IgD-negative memory B cell (primary cell): ENCODE measurements around the gene ZNF148. TPM values are rescaled to one million over a fixed set of nuclear protein-coding genes. Genes with fewer than 3 reads are reported as not detected.

Experiments used
- H3K27ac Mint-ChIP-seq, 3 donors: one replicate each; pipeline ENCODE4 v1.8.0; 2020 to 2022; ENCODE audit warnings: mild to moderate bottlenecking in 3 of 3, mixed read lengths in 3 of 3, moderate library complexity in 1 of 3
- H3K27me3 Mint-ChIP-seq: one replicate; pipeline ENCODE4 v1.8.0; 2021; ENCODE audit warnings: mixed read lengths
- H3K36me3 Mint-ChIP-seq: one replicate; pipeline ENCODE4 v1.8.0; 2020; ENCODE audit warnings: mild to moderate bottlenecking, mixed read lengths
- H3K4me1 Mint-ChIP-seq, 3 donors: one replicate each; pipeline ENCODE4 v1.8.0; 2020 to 2022; ENCODE audit warnings: mixed read lengths in 3 of 3, mild to moderate bottlenecking in 1 of 3
- H3K4me3 Mint-ChIP-seq, 4 donors: one replicate each; pipeline ENCODE4 v1.8.0; 2020 to 2022; ENCODE audit warnings: mild to moderate bottlenecking in 4 of 4, mixed read lengths in 4 of 4, moderate library complexity in 3 of 4
- H3K9me3 Mint-ChIP-seq, 3 donors: one replicate each; pipeline ENCODE4 v1.8.0; 2020 to 2021; ENCODE audit warnings: mixed read lengths in 3 of 3, mild to moderate bottlenecking in 1 of 3
- polyA plus RNA-seq: library from polyadenylated mRNA; unstranded; fragments of 300-500 nt; fragmentation: Illumina TruSeq; gene quantifications from one replicate; pipeline ENCODE4 v1.2.3, GENCODE V29; 2021

ZNF148 gene
- polyA plus RNA-seq, 1 donor from 2014 or later = 54.5 TPM

DNA sequence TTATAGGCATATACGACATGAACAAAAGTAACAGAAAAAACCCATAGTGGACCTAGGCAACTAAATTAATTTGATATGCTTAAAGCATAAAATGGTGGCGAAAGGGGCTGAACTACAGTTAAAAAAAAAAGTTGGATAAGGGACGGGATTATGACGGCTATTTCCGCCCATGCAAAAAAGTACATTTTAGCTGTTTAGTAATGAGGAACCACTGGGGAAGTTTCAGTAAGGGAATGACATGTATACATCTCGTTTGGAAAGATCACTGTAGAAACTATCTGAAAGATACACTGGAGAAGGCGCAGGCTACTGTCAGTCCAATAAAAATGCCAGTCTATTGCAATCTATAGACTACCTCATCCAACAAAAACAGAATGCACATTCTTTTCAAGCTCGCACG is 65.6 kb downstream of the ZNF148 start:
- no peaks in the 10 kb centered on the region for H3K9me3 Mint-ChIP-seq
- H3K27ac Mint-ChIP-seq = peak overlapping the region in 2 of 3 donors; percentile 31 to 43
- peaks cover 24% of the 10 kb centered on the region for H3K36me3 Mint-ChIP-seq
- H3K4me1 Mint-ChIP-seq = peaks cover 18 to 29% (median 28%) of the 10 kb centered on the region in 3 donors
- H3K4me3 Mint-ChIP-seq = no peak overlapping the region
- H3K27me3 Mint-ChIP-seq = no peaks in the 10 kb centered on the region

- H3K4me3 Mint-ChIP-seq = peak overlapping the region in 1 of 4 donors; percentile 1
- no peaks in the 10 kb centered on the region for H3K9me3 Mint-ChIP-seq
- peaks cover 15% of the 10 kb centered on the region for H3K36me3 Mint-ChIP-seq
- no peaks in the 10 kb centered on the region for H3K27me3 Mint-ChIP-seq
- peaks cover 20 to 26% (median 22%) of the 10 kb centered on the region in 3 donors for H3K4me1 Mint-ChIP-seq
- H3K27ac Mint-ChIP-seq = no peak overlapping the region
Observed at GRCh38 chr3:125306620-125307019, 68.5 kb downstream of the ZNF148 start.

DNA sequence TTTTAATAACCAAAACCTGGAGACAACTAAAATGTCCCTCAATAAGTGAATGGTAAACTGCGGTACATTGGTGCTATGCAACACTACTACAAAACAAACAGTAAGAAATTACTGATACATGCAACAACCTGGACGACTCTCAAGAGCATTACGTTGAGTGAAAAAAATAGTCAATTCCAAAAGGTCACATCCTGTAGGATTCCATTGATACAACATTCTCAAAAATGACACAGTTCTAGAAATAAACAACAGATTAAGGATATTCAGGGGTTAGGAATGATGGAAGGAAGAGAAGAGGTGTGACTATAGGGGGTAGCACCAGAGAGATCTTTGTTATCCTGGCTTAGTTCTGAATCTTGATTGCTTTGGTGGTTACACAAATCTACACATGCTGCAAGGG is 72.2 kb downstream of the ZNF148 start:
- Mint-ChIP-seq H3K36me3 (peaks cover 2% of the 10 kb centered on the region), H3K9me3 (no peaks in the 10 kb centered on the region), H3K27me3 (no peaks in the 10 kb centered on the region), H3K4me3 (no peak overlapping the region), H3K27ac (no peak overlapping the region), H3K4me1 (peaks cover 10 to 18% (median 15%) of the 10 kb centered on the region in 3 donors)

GRCh38 chr3:125300416-125300815 is 74.7 kb downstream of the ZNF148 start:
- no peaks in the 10 kb centered on the region for H3K27me3 Mint-ChIP-seq
- no peaks in the 10 kb centered on the region for H3K9me3 Mint-ChIP-seq
- no peak overlapping the region for H3K4me3 Mint-ChIP-seq
- H3K36me3 Mint-ChIP-seq = peaks cover 2% of the 10 kb centered on the region
- H3K4me1 Mint-ChIP-seq = peaks cover 5 to 19% (median 14%) of the 10 kb centered on the region in 3 donors
- H3K27ac Mint-ChIP-seq = no peak overlapping the region

- no peak overlapping the region for H3K4me3 Mint-ChIP-seq
- H3K36me3 Mint-ChIP-seq = peaks cover 2% of the 10 kb centered on the region
- H3K27ac Mint-ChIP-seq = no peak overlapping the region
- H3K4me1 Mint-ChIP-seq = peaks cover 15 to 31% (median 19%) of the 10 kb centered on the region in 3 donors
- H3K27me3 Mint-ChIP-seq = no peaks in the 10 kb centered on the region
- no peaks in the 10 kb centered on the region for H3K9me3 Mint-ChIP-seq
Observed at GRCh38 chr3:125294411-125294810, 80.7 kb downstream of the ZNF148 start.

DNA sequence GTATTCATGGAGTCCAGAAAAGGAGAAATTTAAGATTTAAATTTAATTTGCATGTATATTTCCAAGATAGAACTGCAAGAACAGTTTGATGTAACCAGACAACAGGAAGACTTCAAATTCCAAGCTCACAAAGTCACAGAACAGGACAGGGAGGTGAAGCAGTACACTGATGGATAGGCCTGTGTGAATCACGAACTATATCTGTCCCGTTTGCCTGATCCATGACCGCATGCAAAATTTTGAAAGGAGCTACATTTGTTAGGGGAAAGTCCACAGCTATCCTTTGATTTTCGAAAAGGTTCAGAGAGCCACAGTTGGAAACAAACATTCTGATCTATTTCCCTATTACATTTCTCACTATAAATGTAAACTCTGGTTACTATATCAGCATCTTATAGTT is 83.1 kb downstream of the ZNF148 start:
- H3K27me3 Mint-ChIP-seq = no peaks in the 10 kb centered on the region
- H3K4me1 Mint-ChIP-seq = peaks cover 11 to 40% (median 17%) of the 10 kb centered on the region in 3 donors
- peaks cover 10% of the 10 kb centered on the region for H3K36me3 Mint-ChIP-seq
- H3K27ac Mint-ChIP-seq = no peak overlapping the region
- H3K9me3 Mint-ChIP-seq = no peaks in the 10 kb centered on the region
- no peak overlapping the region for H3K4me3 Mint-ChIP-seq

GRCh38 chr3:125289429-125289981 is 85.6 kb downstream of the ZNF148 start:
- Mint-ChIP-seq H3K9me3 (no peaks in the 10 kb centered on the region), H3K27ac (no peak overlapping the region), H3K36me3 (peaks cover 9% of the 10 kb centered on the region), H3K4me1 (peaks cover 12 to 40% (median 20%) of the 10 kb centered on the region in 3 donors), H3K27me3 (no peaks in the 10 kb centered on the region), H3K4me3 (no peak overlapping the region)

GRCh38 chr3:125287248-125287647 is 87.9 kb downstream of the ZNF148 start:
- no peaks in the 10 kb centered on the region for H3K9me3 Mint-ChIP-seq
- H3K27me3 Mint-ChIP-seq = no peaks in the 10 kb centered on the region
- H3K27ac Mint-ChIP-seq = no peak overlapping the region
- no peak overlapping the region for H3K4me3 Mint-ChIP-seq
- H3K36me3 Mint-ChIP-seq = peaks cover 10% of the 10 kb centered on the region
- H3K4me1 Mint-ChIP-seq = peaks cover 7 to 40% (median 16%) of the 10 kb centered on the region in 3 donors

GRCh38 chr3:125281381-125281780 is 93.7 kb downstream of the ZNF148 start:
- Mint-ChIP-seq H3K27ac (peak overlapping the region in 1 of 3 donors; percentile 23), H3K36me3 (peaks cover 4% of the 10 kb centered on the region), H3K4me1 (peaks cover 3 to 14% (median 9%) of the 10 kb centered on the region in 3 donors), H3K27me3 (no peaks in the 10 kb centered on the region), H3K4me3 (no peak overlapping the region), H3K9me3 (no peaks in the 10 kb centered on the region)

GRCh38 chr3:125280668-125281361 is 94.3 kb downstream of the ZNF148 start:
- Mint-ChIP-seq H3K27me3 (no peaks in the 10 kb centered on the region), H3K9me3 (no peaks in the 10 kb centered on the region), H3K27ac (no peak overlapping the region), H3K4me1 (peaks cover 1 to 14% (median 6%) of the 10 kb centered on the region in 3 donors), H3K36me3 (peaks cover 4% of the 10 kb centered on the region), H3K4me3 (no peak overlapping the region)

DNA sequence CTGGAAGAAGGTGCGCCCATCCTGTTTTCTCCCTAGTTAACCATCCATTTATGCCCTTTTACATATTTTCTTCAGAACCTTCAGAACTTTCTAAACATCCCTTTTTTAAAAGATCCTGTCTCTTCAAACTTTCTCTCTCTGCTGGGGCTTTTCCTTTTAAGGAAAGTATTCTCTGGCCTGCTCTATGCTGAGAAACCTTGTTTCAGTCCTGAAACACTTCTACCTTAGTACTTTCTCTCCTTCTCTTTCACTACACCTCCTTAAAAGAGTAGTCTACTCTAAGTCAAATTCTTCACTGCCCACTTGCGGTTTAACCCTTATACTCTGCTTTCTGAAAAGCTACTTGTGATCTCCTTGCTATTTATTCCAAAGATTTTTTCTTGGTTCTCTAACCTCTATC is 97.0 kb downstream of the ZNF148 start:
- H3K27me3 Mint-ChIP-seq = no peaks in the 10 kb centered on the region
- H3K36me3 Mint-ChIP-seq = peaks cover 6% of the 10 kb centered on the region
- no peak overlapping the region for H3K4me3 Mint-ChIP-seq
- no peaks in the 10 kb centered on the region for H3K9me3 Mint-ChIP-seq
- peak overlapping the region in 1 of 3 donors; percentile 83 for H3K27ac Mint-ChIP-seq
- peaks cover 0 to 4% (median 4%) of the 10 kb centered on the region in 3 donors for H3K4me1 Mint-ChIP-seq

DNA sequence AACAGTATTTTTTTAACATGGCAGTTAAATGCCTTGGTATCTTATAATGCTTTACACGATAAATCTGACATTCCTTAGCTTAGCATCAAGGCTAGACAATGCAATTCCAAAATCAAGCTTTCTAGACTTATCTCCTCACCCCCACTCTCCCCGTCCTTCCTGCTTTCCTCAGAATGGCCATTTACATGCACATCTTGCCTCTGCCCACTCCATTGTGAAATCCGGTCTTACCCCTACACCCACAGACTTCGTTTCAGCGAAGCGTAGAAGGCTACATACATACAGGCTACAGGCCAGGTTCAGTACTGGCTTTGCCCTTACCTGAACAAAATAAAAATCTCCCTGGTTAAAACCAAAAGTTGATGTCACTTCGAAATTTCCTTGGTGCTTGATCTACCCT is 104.0 kb downstream of the ZNF148 start:
- Mint-ChIP-seq H3K36me3 (peaks cover 21% of the 10 kb centered on the region), H3K4me3 (no peak overlapping the region), H3K9me3 (no peaks in the 10 kb centered on the region), H3K27me3 (no peaks in the 10 kb centered on the region), H3K4me1 (peaks cover 2 to 10% (median 4%) of the 10 kb centered on the region in 3 donors), H3K27ac (no peak overlapping the region)

GRCh38 chr3:125267460-125267859 is 107.7 kb downstream of the ZNF148 start:
- Mint-ChIP-seq H3K27me3 (no peaks in the 10 kb centered on the region), H3K36me3 (peaks cover 23% of the 10 kb centered on the region), H3K27ac (no peak overlapping the region)

GRCh38 chr3:125266971-125267370 is 108.2 kb downstream of the ZNF148 start:
- Mint-ChIP-seq H3K36me3 (peaks cover 22% of the 10 kb centered on the region), H3K27ac (no peak overlapping the region)

More at GRCh38 chr3:125267460-125267859, 107.7 kb downstream of the ZNF148 start:
- Mint-ChIP-seq H3K9me3 (no peaks in the 10 kb centered on the region), H3K4me1 (peaks cover 2 to 8% (median 4%) of the 10 kb centered on the region in 3 donors), H3K4me3 (no peak overlapping the region)

DNA sequence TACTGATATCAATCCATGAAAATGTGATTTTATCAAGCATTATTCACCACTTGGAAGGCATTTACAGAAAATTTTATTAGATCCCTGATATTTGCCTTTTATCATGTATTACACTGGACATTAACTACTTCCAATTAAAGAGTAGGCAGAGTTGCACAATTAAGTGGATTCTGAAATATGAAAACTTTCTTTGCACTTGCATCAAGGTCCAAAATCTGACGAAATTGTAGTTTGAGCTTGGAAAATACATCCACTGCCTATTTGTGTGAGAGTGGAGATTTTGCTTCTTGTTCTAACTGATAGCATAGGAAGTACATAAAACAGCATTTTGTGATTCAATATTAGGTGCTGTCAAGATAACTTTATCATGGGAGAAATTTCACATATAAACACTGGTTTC is 113.0 kb downstream of the ZNF148 start:
- Mint-ChIP-seq H3K36me3 (peaks cover 21% of the 10 kb centered on the region), H3K9me3 (peaks cover 0 to 7% (median 0%) of the 10 kb centered on the region in 3 donors), H3K4me3 (no peak overlapping the region), H3K27me3 (no peaks in the 10 kb centered on the region), H3K4me1 (peaks cover 2 to 6% (median 4%) of the 10 kb centered on the region in 3 donors), H3K27ac (no peak overlapping the region)

More at GRCh38 chr3:125266971-125267370, 108.2 kb downstream of the ZNF148 start:
- no peaks in the 10 kb centered on the region for H3K9me3 Mint-ChIP-seq
- no peak overlapping the region for H3K4me3 Mint-ChIP-seq
- no peaks in the 10 kb centered on the region for H3K27me3 Mint-ChIP-seq
- H3K4me1 Mint-ChIP-seq = peaks cover 2 to 8% (median 4%) of the 10 kb centered on the region in 3 donors

GRCh38 chr3:125261031-125261430 is 114.1 kb downstream of the ZNF148 start:
- Mint-ChIP-seq H3K9me3 (peaks cover 0 to 7% (median 0%) of the 10 kb centered on the region in 3 donors), H3K36me3 (peaks cover 25% of the 10 kb centered on the region), H3K4me1 (peaks cover 0 to 2% (median 1%) of the 10 kb centered on the region in 3 donors), H3K27me3 (no peaks in the 10 kb centered on the region), H3K4me3 (no peak overlapping the region), H3K27ac (no peak overlapping the region)
